HCT116 (cell line): ENCODE results near the gene LRBA. TPM values are rescaled to one million over a fixed set of nuclear protein-coding genes. Genes with fewer than 3 reads are reported as not detected.

Experiments
- ATAC-seq: fragments of 200-7000 bp; cut with Tn5 transposase; 2 replicates; pipeline ENCODE4 v1.9.1; 2020; ENCODE audit warnings: mild to moderate bottlenecking, moderate library complexity
- BruUV-seq: library from RNA; stranded (reverse); fragments of 400-500 nt; replicated peaks from 2 replicates; lab custom pipeline; 2021; lab: Mats Ljungman, UMichigan
- CTCF ChIA-PET: fragments of 300-600 bp; sonication (Branson Sonifier 250); formaldehyde crosslinking; loops from one replicate; lab custom pipeline; 2021; ENCODE audit warnings: antibody characterized with exemption; lab: Charles Lee
- POLR2A ChIA-PET: fragments of 300-600, 350-600 bp; sonication (Branson Sonifier 250); formaldehyde crosslinking; loops from one replicate; lab custom pipeline; 2021; ENCODE audit warnings: antibody characterized with exemption; lab: Charles Lee
- RAD21 ChIA-PET, 2 experiments: fragments of 300-600 bp; sonication (Branson Sonifier 250); formaldehyde crosslinking; loops; one replicate each; lab custom pipeline; 2023; ENCODE audit warnings: low total read pairs in 2 of 2; ENCODE audit not compliant: uncharacterized antibody in 2 of 2, unreplicated experiment in 2 of 2, low non-redundant PET in 1 of 2; lab: Charles Lee
- DNase-seq: peaks from one replicate; pipeline ENCODE4 v3.0.0-alpha.2; 2010; ENCODE audit warnings: low read depth, low spot score
- H2AFZ ChIP-seq: fragments of 200-600 bp; shearing (Covaris generic), sonication (generic); 2 replicates; pipeline ENCODE4 v1.6.1; 2017; ENCODE audit warnings: low read depth, mixed run types, mixed read lengths, antibody characterized with exemption, low read length; ENCODE audit not compliant: poor library complexity, severe bottlenecking
- H3K27ac ChIP-seq: 2 replicates; pipeline ENCODE4 v1.5.1; 2012; ENCODE audit warnings: low read depth, low read length
- H3K27me3 ChIP-seq: fragments of 200-600 bp; sonication (generic); 2 replicates; pipeline ENCODE4 v1.6.1; 2016; ENCODE audit warnings: mixed run types, low read length, mixed read lengths; ENCODE audit not compliant: insufficient read depth
- H3K36me3 ChIP-seq, 2 experiments: fragments of 200-500 bp in 1 of 2; fragments of 200-600 bp in 1 of 2; sonication (Bioruptor generic) in 1 of 2; sonication (generic) in 1 of 2; 2 replicates each; pipeline versions ENCODE4 v1.5.1 to v1.6.1; 2014 to 2016; ENCODE audit warnings: low read length in 2 of 2, inconsistent platforms in 1 of 2, mixed read lengths in 1 of 2, mixed run types in 1 of 2; ENCODE audit not compliant: insufficient read depth in 2 of 2, control insufficient read depth in 1 of 2
- H3K4me1 ChIP-seq, 2 experiments: fragments of 200-600 bp in 1 of 2; sonication (generic) in 1 of 2; 2 replicates each; pipeline versions ENCODE4 v1.5.1 to v1.6.1; 2012 to 2017; ENCODE audit warnings: low read length in 2 of 2, inconsistent platforms in 1 of 2, mild to moderate bottlenecking in 1 of 2, mixed read lengths in 1 of 2, mixed run types in 1 of 2, moderate library complexity in 1 of 2; ENCODE audit not compliant: insufficient read depth in 2 of 2, control insufficient read depth in 1 of 2
- H3K4me2 ChIP-seq: fragments of 200-600 bp; sonication (generic); 2 replicates; pipeline ENCODE4 v1.6.1; 2017; ENCODE audit warnings: mixed run types, low read length, mixed read lengths
- H3K4me3 ChIP-seq, 2 experiments: fragments of 200-600 bp in 1 of 2; sonication (generic) in 1 of 2; replicated peaks in 1 of 2; 2 replicates each; pipeline ENCODE4 v1.5.1; 2011 to 2016; ENCODE audit warnings: low read length in 2 of 2, control low read depth in 1 of 2, low read depth in 1 of 2, mild to moderate bottlenecking in 1 of 2, mixed read lengths in 1 of 2, mixed run types in 1 of 2
- H3K79me2 ChIP-seq: fragments of 200-600 bp; sonication (generic); 2 replicates; pipeline ENCODE4 v1.6.1; 2017; ENCODE audit warnings: mild to moderate bottlenecking, mixed run types, low read length, moderate library complexity, mixed read lengths; ENCODE audit not compliant: insufficient read depth
- H3K9ac ChIP-seq: fragments of 200-600 bp; sonication (generic); 2 replicates; pipeline ENCODE4 v1.6.1; 2016; ENCODE audit warnings: low read length, mixed read lengths
- H3K9me2 ChIP-seq: fragments of 200-600 bp; sonication (generic), shearing (Covaris generic); 2 replicates; pipeline ENCODE4 v1.6.1; 2017; ENCODE audit warnings: mixed run types, mild to moderate bottlenecking, moderate library complexity; ENCODE audit not compliant: insufficient read depth
- H3K9me3 ChIP-seq, 2 experiments: fragments of 200-500 bp in 1 of 2; fragments of 200-600 bp in 1 of 2; sonication (Bioruptor generic) in 1 of 2; sonication (generic) in 1 of 2; 2 replicates each; pipeline ENCODE4 v1.6.1; 2014 to 2017; ENCODE audit warnings: low read length in 2 of 2, mixed read lengths in 2 of 2, inconsistent platforms in 1 of 2, low read depth in 1 of 2, mild to moderate bottlenecking in 1 of 2, mixed run types in 1 of 2, moderate library complexity in 1 of 2; ENCODE audit not compliant: control insufficient read depth in 1 of 2, insufficient read depth in 1 of 2
- H4K20me1 ChIP-seq: fragments of 200-600 bp; sonication (generic), shearing (Covaris generic); 2 replicates; pipeline ENCODE4 v1.6.1; 2017; ENCODE audit warnings: mixed run types, mild to moderate bottlenecking, moderate library complexity; ENCODE audit not compliant: insufficient read depth
- CBX3 ChIP-seq: IDR thresholded peaks from 2 replicates; pipeline ENCODE4 v1.6.1; 2012; ENCODE audit warnings: low read depth
- CEBPB ChIP-seq: IDR thresholded peaks from 2 replicates; pipeline ENCODE4 v1.6.1; 2012; ENCODE audit warnings: low read depth
- EZH2 ChIP-seq: fragments of 200-600 bp; sonication (generic); IDR thresholded peaks from 2 replicates; pipeline ENCODE4 v1.6.1; 2017; ENCODE audit warnings: antibody characterized with exemption, mixed run types
- EZH2phosphoT487 ChIP-seq: fragments of 200-600 bp; IDR thresholded peaks from 2 replicates; pipeline ENCODE4 v1.6.1; 2018; ENCODE audit warnings: antibody characterized with exemption, borderline replicate concordance
- FOSL1 ChIP-seq: IDR thresholded peaks from 2 replicates; pipeline ENCODE4 v1.6.1; 2012; ENCODE audit warnings: low read depth
- JUND ChIP-seq: IDR thresholded peaks from 2 replicates; pipeline ENCODE4 v1.6.1; 2012
- POLR2AphosphoS5 ChIP-seq: IDR thresholded peaks from 2 replicates; pipeline ENCODE4 v1.6.1; 2011; ENCODE audit warnings: mild to moderate bottlenecking, low read depth, low read length, moderate library complexity
- RAD21 ChIP-seq: IDR thresholded peaks from 2 replicates; pipeline ENCODE4 v1.6.1; 2012; ENCODE audit warnings: low read depth, mild to moderate bottlenecking
- SIN3A ChIP-seq: IDR thresholded peaks from 2 replicates; pipeline ENCODE4 v1.6.1; 2012; ENCODE audit warnings: low read depth
- SRF ChIP-seq: IDR thresholded peaks from 2 replicates; pipeline ENCODE4 v1.6.1; 2012; ENCODE audit warnings: low read depth
- YY1 ChIP-seq: IDR thresholded peaks from 2 replicates; pipeline ENCODE4 v1.6.1; 2011; ENCODE audit warnings: low read length, low read depth, moderate library complexity, mild to moderate bottlenecking; ENCODE audit not compliant: insufficient replicate concordance; ENCODE audit errors: extremely low read depth
- intact Hi-C: fragments of 100-400 bp; cut with micrococcal nuclease; formaldehyde crosslinking; loops from 2 replicates; pipeline ENCODE4 v1.10.0; 2022
- total RNA-seq: library from RNA; stranded (reverse); gene quantifications from one replicate; pipeline ENCODE4 v1.2.1, GENCODE V29; 2021; ENCODE audit not compliant: unreplicated experiment
- TF ChIP-seq, protein P1 (sequence below), 3 experiments: fragments of 200-600 bp in 1 of 3; sonication (generic) in 1 of 3; IDR thresholded peaks in 2 of 3; conservative IDR thresholded peaks in 1 of 3; 2 replicates each; pipeline ENCODE4 v1.5.1; 2012 to 2017; ENCODE audit warnings: low read depth in 2 of 3, low read length in 2 of 3, antibody characterized with exemption in 1 of 3, borderline replicate concordance in 1 of 3, control low read depth in 1 of 3, mild to moderate bottlenecking in 1 of 3, mixed read lengths in 1 of 3, mixed run types in 1 of 3, moderate library complexity in 1 of 3; ENCODE audit not compliant: insufficient read depth in 1 of 3
- TF ChIP-seq, protein P2 (sequence below): IDR thresholded peaks from 2 replicates; pipeline ENCODE4 v1.6.1; 2012
- TF ChIP-seq, protein P3 (sequence below): IDR thresholded peaks from 2 replicates; pipeline ENCODE4 v1.6.1; 2012
- TF ChIP-seq, protein P4 (sequence below): IDR thresholded peaks from 2 replicates; pipeline ENCODE4 v1.6.1; 2011; ENCODE audit warnings: mild to moderate bottlenecking, low read length, moderate library complexity; ENCODE audit not compliant: insufficient replicate concordance; ENCODE audit errors: extremely low read depth

The LRBA gene
- total RNA-seq, 1 experiment from 2014 or later = 79.8 TPM

DNA sequence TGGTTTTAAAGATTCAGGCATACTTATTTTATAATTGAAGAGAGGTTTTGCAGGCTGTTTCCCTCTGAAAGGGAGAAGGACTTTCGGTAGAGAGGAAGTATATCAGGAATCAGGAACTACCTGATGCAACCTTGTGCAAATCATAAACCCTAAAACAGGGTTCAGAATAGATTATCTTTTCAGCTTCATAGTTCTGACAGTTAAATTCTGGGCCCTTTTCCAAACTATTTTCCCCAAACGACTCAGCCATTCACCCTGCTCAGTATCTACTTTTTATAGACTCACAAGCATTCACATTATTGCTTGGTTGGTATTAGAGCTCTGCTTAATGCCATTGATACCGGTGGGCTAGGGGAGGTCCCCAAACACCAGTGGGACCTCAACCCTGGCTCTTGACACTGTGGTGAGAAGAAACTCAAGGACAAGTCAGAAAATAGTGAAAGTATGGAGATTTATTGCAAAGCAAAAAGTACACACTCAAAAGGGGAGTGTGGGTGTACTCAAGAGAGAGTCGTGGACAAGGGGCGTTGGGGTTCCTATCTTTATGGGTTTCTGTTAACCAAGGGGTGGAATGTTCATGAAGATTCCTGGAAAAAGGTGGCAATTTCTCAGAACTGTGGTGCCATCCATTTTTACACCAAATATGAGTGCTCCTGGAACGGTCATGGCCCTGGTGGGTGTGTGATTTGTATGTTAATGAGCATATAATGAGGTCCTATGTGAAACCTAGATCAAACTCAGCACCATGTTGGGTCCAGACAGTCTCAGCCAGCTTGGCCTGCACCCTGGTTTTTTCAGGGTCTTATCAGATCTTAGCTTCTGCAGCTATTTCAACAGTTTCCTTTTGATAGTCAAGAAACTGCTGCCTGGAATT, 698.5 kb downstream of the LRBA start:
- H4K20me1 ChIP-seq = no peaks in the 10 kb centered on the region
- H3K9ac ChIP-seq = no peak overlapping the region
- H3K4me2 ChIP-seq = no peak overlapping the region
- no peaks in the 10 kb centered on the region for H3K4me1 ChIP-seq
- no peak overlapping the region for H3K27ac ChIP-seq
- H3K27me3 ChIP-seq = no peaks in the 10 kb centered on the region
- TF ChIP-seq, protein P1, sequence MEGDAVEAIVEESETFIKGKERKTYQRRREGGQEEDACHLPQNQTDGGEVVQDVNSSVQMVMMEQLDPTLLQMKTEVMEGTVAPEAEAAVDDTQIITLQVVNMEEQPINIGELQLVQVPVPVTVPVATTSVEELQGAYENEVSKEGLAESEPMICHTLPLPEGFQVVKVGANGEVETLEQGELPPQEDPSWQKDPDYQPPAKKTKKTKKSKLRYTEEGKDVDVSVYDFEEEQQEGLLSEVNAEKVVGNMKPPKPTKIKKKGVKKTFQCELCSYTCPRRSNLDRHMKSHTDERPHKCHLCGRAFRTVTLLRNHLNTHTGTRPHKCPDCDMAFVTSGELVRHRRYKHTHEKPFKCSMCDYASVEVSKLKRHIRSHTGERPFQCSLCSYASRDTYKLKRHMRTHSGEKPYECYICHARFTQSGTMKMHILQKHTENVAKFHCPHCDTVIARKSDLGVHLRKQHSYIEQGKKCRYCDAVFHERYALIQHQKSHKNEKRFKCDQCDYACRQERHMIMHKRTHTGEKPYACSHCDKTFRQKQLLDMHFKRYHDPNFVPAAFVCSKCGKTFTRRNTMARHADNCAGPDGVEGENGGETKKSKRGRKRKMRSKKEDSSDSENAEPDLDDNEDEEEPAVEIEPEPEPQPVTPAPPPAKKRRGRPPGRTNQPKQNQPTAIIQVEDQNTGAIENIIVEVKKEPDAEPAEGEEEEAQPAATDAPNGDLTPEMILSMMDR (IDR thresholded peaks at IDR 0.05 in 2 of 3, conservative IDR thresholded peaks at IDR 0.05 in 1 of 3; ENCODE audit: borderline replicate concordance in 1 of 3, insufficient read depth in 1 of 3, low read depth in 2 of 3, low read length in 2 of 3) = no peak
- peak; percentile 68 for TF ChIP-seq CEBPB
- H3K79me2 ChIP-seq = no peaks in the 10 kb centered on the region
- no peaks in the 10 kb centered on the region for H3K9me2 ChIP-seq
- ChIA-PET RAD21 (interaction anchor here in 1 of 2 experiments (0.7 kb wide), 1 partner anchor 144 kb away, joined by 4 read pairs; no protein-coding TSS in a partner anchor), POLR2A (no interaction called here), CTCF (no interaction called here)
- no peak for DNase-seq
- H3K4me3 ChIP-seq = no peak overlapping the region
- no peaks in the 10 kb centered on the region for H3K36me3 ChIP-seq
- H3K9me3 ChIP-seq = no peaks in the 10 kb centered on the region
- no peak overlapping the region for H2AFZ ChIP-seq
- BruUV-seq = no TSS peak
- no peak for ATAC-seq
- intact Hi-C loops = no loop called here

DNA sequence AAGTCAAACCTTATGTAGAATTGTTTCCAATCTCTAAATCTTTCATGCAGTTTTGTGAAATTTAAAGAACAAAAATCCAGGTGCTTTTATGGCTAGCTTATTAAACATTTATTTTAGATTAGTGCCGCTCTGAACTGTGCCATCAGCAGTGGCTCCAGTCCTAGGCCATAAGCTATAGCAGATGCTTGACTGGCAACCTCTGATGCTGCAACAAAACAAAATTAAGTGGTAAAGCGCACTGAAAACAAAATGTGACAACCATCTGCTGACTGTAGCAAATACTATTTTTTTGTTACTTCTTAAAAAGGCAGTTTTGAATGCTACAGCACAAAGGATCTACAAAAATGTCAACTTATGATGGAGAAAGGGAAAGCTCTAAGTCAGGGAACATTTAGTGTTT, 699.4 kb downstream of the LRBA start:
- CTCF ChIA-PET = no interaction called here
- POLR2A ChIA-PET = no interaction called here
- H3K36me3 ChIP-seq = no peaks in the 10 kb centered on the region
- H4K20me1 ChIP-seq = no peaks in the 10 kb centered on the region
- H3K9me3 ChIP-seq = no peaks in the 10 kb centered on the region
- H3K4me1 ChIP-seq = no peaks in the 10 kb centered on the region
- no peak overlapping the region for H3K9ac ChIP-seq
- no peaks in the 10 kb centered on the region for H3K27me3 ChIP-seq
- ATAC-seq (no peak), DNase-seq (no peak)
- H2AFZ ChIP-seq = no peak overlapping the region
- intact Hi-C loops = no loop called here
- H3K27ac ChIP-seq = no peak overlapping the region
- H3K4me2 ChIP-seq = no peak overlapping the region
- BruUV-seq = no TSS peak
- no peaks in the 10 kb centered on the region for H3K79me2 ChIP-seq
- RAD21 ChIA-PET = no interaction called here
- no peak overlapping the region for H3K4me3 ChIP-seq
- no peaks in the 10 kb centered on the region for H3K9me2 ChIP-seq
- TF ChIP-seq EZH2phosphoT487 (no peak), FOSL1 (no peak), JUND (no peak), POLR2AphosphoS5 (no peak), RAD21 (no peak), YY1 (no peak), SRF (no peak), CBX3 (no peak), SIN3A (no peak), CEBPB (no peak), EZH2 (no peak)
- TF ChIP-seq, protein P2, sequence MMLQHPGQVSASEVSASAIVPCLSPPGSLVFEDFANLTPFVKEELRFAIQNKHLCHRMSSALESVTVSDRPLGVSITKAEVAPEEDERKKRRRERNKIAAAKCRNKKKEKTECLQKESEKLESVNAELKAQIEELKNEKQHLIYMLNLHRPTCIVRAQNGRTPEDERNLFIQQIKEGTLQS = no peak
- TF ChIP-seq, protein P3, sequence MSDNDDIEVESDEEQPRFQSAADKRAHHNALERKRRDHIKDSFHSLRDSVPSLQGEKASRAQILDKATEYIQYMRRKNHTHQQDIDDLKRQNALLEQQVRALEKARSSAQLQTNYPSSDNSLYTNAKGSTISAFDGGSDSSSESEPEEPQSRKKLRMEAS = no peak
- TF ChIP-seq, protein P4, sequence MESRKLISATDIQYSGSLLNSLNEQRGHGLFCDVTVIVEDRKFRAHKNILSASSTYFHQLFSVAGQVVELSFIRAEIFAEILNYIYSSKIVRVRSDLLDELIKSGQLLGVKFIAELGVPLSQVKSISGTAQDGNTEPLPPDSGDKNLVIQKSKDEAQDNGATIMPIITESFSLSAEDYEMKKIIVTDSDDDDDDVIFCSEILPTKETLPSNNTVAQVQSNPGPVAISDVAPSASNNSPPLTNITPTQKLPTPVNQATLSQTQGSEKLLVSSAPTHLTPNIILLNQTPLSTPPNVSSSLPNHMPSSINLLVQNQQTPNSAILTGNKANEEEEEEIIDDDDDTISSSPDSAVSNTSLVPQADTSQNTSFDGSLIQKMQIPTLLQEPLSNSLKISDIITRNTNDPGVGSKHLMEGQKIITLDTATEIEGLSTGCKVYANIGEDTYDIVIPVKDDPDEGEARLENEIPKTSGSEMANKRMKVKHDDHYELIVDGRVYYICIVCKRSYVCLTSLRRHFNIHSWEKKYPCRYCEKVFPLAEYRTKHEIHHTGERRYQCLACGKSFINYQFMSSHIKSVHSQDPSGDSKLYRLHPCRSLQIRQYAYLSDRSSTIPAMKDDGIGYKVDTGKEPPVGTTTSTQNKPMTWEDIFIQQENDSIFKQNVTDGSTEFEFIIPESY = no peak
